ENCODE measurements around the gene PRX. TPM values are rescaled to one million over a fixed set of nuclear protein-coding genes. Genes with fewer than 3 reads are reported as not detected.

PRX gene
- total and polyA plus RNA-seq, 2 of the 13 experiments (the other 11 are each of a cell fraction or from before 2014, with no cell fraction given), result 0.66 TPM

DNA sequence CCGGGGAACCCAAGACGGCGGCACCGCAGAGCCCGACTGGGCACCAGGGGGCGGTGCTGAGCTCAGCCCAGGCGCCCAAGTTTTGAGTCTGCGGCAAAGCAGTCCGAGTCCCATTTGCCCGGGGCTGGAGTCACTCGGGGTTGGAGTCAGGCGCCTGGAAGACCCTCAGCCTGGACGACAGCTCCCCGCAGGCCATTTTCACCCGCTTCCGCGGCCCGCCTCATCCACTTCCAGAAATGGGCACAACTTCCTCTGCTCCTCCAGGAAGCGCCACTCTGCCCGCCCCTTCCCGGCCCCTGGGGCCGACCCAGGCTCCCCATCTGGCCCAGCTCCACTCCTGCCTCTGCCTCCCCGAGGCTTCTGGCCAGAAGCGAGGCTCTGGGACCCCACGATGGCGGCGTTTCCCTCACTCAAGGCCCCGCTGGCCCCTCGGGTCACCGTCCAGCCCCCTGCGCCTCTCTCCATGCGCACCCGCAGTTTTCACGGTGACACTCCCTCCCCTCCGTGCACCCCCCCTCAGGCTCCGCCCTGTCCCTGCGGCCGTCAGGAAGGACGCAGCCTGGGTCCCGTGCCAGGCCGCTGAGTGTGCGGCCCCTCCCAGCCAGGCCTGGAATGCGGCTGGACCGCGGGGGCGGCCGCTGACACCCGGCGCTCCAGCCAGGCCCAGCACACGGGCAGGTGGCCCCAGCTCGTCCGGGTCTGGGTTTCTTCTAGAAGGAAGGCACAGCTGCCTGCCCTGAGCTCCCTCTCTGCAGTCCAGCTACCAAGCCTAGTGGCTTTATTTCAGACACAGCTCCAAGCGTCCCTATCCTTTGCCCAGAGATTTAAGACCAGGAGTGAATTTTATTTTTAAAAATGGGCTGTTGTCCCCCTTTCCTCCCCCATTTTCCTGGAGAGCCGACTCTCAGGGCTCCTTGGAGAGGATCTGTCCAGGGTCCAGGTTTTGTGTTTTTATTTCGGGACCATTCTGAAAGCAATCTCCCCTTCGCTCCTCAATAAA is 7.9 kb upstream of the PRX start (continued):
- TF ChIP-seq, protein P1, sequence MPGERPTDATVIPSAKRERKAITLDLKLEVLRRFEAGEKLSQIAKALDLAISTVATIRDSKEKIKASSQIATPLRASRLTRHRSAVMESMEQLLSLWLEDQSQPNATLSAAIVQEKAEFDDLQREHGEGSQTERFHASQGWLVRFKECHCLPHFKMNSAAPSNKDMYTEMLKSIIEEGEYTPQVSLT (CRISPR knock-in tag; IDR thresholded peaks at IDR 0.05; ENCODE audit: borderline replicate concordance, low read depth), result no peak
- TF ChIP-seq KDM3A (CRISPR knock-in tag; IDR thresholded peaks at IDR 0.05; ENCODE audit: low read depth) (peak; percentile 31; the same call in 1 of the 2 replicates), POLR2A (IDR thresholded peaks at IDR 0.05; ENCODE audit: insufficient read depth in 1 of 2, low read depth in 2 of 2, low read length in 2 of 2) (peak; percentile 69 to 85), ZSCAN20 (CRISPR knock-in tag; IDR thresholded peaks at IDR 0.05; ENCODE audit: borderline replicate concordance) (no peak), ZNF850 (CRISPR knock-in tag; conservative IDR thresholded peaks at IDR 0.05) (peak; percentile 21; the same call in 1 of the 2 replicates), ZSCAN29 (CRISPR knock-in tag; conservative IDR thresholded peaks at IDR 0.05) (no peak), ZNF17 (CRISPR knock-in tag; IDR thresholded peaks at IDR 0.05) (no peak), ZNF766 (CRISPR knock-in tag; IDR thresholded peaks at IDR 0.05; ENCODE audit: borderline replicate concordance) (peak; percentile 51; the same call in 1 of the 2 replicates), FOSL2 (CRISPR knock-in tag; IDR thresholded peaks at IDR 0.05) (peak; percentile 80), ZNF792 (CRISPR knock-in tag; IDR thresholded peaks at IDR 0.05) (no peak; the same call in 1 of the 2 replicates), ZFYVE20 (CRISPR knock-in tag; IDR thresholded peaks at IDR 0.05; ENCODE audit: borderline replicate concordance, low read depth) (0 out of 2 replicates have a peak, but pooled peaks have one; percentile 65), CREB1 (IDR thresholded peaks at IDR 0.05) (peak; percentile 22; the same call in 1 of the 2 replicates), CREB1 (CRISPR knock-in tag; IDR thresholded peaks at IDR 0.05) (no peak), ARID2 (CRISPR knock-in tag; IDR thresholded peaks at IDR 0.05; ENCODE audit: borderline replicate concordance) (peak; percentile 63; the same call in 1 of the 2 replicates), SAFB2 (CRISPR knock-in tag; IDR thresholded peaks at IDR 0.05; ENCODE audit: borderline replicate concordance, low read depth) (0 out of 2 replicates have a peak, but pooled peaks have one; percentile 85), ZNF160 (CRISPR knock-in tag; IDR thresholded peaks at IDR 0.05) (peak; percentile 93), ZFY (CRISPR knock-in tag; IDR thresholded peaks at IDR 0.05) (peak; percentile 95), ZNF274 (CRISPR knock-in tag; IDR thresholded peaks at IDR 0.05) (peak; percentile 93), KLF12 (CRISPR knock-in tag; IDR thresholded peaks at IDR 0.05; ENCODE audit: borderline replicate concordance) (peak; percentile 55; the same call in 1 of the 2 replicates)
- TF ChIP-seq, protein P2, sequence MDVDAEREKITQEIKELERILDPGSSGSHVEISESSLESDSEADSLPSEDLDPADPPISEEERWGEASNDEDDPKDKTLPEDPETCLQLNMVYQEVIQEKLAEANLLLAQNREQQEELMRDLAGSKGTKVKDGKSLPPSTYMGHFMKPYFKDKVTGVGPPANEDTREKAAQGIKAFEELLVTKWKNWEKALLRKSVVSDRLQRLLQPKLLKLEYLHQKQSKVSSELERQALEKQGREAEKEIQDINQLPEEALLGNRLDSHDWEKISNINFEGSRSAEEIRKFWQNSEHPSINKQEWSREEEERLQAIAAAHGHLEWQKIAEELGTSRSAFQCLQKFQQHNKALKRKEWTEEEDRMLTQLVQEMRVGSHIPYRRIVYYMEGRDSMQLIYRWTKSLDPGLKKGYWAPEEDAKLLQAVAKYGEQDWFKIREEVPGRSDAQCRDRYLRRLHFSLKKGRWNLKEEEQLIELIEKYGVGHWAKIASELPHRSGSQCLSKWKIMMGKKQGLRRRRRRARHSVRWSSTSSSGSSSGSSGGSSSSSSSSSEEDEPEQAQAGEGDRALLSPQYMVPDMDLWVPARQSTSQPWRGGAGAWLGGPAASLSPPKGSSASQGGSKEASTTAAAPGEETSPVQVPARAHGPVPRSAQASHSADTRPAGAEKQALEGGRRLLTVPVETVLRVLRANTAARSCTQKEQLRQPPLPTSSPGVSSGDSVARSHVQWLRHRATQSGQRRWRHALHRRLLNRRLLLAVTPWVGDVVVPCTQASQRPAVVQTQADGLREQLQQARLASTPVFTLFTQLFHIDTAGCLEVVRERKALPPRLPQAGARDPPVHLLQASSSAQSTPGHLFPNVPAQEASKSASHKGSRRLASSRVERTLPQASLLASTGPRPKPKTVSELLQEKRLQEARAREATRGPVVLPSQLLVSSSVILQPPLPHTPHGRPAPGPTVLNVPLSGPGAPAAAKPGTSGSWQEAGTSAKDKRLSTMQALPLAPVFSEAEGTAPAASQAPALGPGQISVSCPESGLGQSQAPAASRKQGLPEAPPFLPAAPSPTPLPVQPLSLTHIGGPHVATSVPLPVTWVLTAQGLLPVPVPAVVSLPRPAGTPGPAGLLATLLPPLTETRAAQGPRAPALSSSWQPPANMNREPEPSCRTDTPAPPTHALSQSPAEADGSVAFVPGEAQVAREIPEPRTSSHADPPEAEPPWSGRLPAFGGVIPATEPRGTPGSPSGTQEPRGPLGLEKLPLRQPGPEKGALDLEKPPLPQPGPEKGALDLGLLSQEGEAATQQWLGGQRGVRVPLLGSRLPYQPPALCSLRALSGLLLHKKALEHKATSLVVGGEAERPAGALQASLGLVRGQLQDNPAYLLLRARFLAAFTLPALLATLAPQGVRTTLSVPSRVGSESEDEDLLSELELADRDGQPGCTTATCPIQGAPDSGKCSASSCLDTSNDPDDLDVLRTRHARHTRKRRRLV (CRISPR knock-in tag; IDR thresholded peaks at IDR 0.05), result peak; percentile 88; the same call in 1 of the 2 replicates
- TF ChIP-seq, protein P3, sequence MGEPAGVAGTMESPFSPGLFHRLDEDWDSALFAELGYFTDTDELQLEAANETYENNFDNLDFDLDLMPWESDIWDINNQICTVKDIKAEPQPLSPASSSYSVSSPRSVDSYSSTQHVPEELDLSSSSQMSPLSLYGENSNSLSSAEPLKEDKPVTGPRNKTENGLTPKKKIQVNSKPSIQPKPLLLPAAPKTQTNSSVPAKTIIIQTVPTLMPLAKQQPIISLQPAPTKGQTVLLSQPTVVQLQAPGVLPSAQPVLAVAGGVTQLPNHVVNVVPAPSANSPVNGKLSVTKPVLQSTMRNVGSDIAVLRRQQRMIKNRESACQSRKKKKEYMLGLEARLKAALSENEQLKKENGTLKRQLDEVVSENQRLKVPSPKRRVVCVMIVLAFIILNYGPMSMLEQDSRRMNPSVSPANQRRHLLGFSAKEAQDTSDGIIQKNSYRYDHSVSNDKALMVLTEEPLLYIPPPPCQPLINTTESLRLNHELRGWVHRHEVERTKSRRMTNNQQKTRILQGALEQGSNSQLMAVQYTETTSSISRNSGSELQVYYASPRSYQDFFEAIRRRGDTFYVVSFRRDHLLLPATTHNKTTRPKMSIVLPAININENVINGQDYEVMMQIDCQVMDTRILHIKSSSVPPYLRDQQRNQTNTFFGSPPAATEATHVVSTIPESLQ (CRISPR knock-in tag; conservative IDR thresholded peaks at IDR 0.05), result no peak

Measured in HepG2 (cell line).